NCI-H2227 treated with DMSO at 0.1 percent for 48 hours (cell line): Measurements from ENCODE around the gene BCL2L2.
"Not testable (repeated sequence)": the region's sequence is repeated elsewhere in the genome, so short reads cannot be mapped to it uniquely, and the experiment has no call there.

Experiments used
- DNase-seq: peaks from one replicate; lab custom pipeline; 2025; lab: John Stamatoyannopoulos, UW

BCL2L2 gene, protein sequence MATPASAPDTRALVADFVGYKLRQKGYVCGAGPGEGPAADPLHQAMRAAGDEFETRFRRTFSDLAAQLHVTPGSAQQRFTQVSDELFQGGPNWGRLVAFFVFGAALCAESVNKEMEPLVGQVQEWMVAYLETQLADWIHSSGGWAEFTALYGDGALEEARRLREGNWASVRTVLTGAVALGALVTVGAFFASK

DNA sequence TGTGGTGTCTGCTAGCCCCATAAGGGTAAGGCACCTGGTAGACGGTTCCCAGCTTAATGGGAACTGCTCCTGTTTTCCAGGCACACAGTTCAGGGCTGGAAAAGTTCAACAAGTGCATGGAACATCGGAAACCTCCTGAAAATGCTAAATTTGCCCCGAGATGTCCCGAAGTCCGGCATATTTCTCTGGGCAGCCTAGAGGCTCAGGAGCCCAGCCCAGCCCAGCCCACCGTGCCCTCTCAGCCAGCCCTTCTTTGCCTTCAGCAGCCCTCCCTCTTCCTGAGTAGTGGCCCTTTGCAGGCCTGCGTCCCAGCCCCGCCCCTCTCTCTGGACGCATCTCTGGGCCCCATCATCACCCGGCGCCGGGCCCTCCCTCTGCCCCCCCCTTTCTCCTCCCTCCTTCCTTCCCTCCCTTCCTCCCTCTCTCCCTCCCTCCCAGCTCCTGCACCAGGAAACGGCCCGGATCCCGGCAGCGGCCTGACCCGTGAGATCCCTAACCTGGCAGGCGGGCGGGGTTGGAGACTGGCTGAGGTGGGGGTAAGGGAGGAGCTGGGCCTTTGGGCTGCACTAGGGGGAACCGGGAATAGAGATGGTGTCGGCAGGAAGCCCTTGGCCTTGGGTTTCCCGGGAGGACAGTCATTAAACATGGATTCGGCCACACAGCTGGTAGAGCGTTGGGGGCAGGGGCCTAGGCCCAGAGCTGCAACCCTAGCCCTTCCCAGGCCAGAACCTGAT, at the start of gene BCL2L2:
Gene BCL2L2, plus strand, starts transcription at position 422 of the 734 bp plus-strand sequence. CDS start 935 bp downstream, outside the sequence.
- DNase-seq = peak; percentile 81

DNA sequence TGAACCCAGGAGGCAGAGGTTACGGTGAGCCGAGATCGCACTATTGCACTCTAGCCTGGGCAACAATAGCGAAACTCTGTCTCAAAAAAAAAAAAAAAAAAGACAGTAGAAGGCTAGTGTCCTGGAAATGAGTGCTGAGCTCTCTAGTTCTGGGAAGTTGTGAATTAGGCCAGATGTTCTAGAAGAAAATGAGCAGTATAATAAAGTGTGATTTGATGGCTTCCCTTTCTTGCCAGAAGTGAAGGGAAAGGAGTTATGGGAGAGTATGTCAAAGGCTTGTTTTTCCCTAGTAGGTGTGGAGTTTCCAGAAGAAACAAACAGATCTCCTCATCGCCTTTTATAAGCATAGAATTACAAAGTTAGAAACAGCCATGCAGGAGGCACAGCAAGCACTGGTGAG, 48.4 kb upstream of the BCL2L2 start:
- no peak for DNase-seq

DNA sequence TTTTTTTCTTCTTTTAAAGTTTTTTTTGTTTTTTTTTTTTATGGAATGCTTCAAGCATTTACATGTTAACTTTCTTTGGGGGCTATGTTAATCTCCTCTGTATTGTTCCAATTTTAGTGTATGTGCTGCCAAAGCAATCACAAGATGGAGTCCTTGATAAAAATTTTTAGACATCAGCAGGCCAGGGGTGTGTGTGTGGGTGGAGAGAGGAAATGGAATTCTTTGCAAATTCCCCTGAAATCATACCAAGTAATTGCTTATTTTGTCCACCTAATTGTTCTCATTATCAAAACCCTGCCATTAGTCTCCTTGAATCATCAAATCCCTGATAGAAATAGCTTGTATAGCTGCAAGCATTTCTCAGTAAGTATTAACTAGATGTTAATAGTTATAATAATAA, 47.2 kb upstream of the BCL2L2 start:
- DNase-seq = no peak

DNA sequence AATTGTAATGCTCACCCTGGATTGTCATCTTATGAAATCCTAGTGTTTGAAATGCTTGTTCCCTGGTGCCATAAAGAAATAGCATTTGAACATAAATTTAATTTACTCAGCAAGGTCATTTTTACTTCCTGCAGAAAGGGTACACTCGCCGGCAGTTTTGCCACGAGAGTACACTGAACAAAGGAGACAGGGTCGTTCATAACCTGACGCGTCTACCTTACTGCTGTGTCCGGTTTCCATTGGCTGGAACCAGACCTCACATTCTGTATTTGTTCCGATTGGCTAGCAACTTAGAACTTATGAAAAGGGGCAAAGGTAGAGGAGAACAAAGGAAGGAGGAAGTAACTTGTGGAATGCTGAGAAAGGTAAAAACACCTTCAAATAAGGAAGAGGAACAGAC, 45.8 kb upstream of the BCL2L2 start:
- not testable (repeated sequence) for DNase-seq

DNA sequence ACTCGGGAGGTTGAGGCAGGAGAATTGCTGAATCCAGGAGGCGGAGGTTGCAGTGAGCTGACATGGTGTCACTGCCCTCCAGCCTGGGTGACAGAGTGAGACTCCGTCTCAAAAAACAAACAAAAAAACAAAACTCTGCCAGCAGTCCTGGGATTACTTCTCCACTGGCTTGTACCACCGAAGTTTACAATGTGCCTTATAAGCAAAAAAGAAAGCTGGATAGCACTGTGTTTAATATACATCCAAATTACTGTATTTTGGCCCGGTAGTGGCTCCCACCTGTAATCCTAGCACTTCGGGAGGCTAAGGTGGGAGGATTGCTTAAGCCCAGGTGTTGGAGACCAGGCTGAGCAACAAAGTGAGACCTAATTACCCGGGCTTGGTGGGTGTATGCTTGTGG, 37.4 kb upstream of the BCL2L2 start:
- DNase-seq = no peak

DNA sequence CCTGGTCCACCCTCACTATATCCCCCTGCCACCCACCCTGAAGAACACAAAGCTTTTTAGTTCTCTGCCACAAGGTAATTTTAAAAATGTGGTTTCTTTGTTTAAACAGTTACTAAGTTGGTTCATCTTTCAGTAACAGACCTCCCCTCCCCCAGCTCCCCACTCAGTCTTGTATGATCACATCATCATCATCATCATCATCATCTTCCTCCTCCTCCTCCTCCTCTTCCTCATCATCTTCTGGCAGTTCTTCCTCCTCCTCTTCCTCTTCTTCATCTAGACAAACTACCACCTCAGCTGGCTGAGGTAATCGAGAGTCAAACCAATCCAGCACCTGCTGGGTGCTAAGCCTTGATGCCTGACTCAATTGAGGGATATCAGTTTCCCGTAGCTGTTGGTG, 31.2 kb upstream of the BCL2L2 start:
- DNase-seq = no peak

DNA sequence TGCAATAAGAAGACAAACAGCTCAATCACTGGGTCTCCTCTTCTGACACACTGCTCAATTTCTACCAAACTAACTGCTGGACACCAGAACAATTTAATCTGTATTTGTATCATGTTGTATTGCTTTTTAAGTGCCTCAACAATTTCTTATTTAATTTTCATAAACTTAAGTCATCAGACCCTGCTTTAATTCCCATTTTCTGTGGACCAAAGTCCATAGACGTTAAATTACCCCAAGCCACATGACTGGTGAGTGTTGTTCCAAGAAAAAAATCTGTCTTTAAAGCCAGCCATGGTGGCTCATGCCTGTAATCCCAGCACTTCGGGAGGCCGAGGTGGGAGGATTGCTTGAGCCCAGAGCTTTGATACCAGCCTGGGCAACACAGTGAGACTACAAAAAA, 29.4 kb upstream of the BCL2L2 start:
- no peak for DNase-seq

DNA sequence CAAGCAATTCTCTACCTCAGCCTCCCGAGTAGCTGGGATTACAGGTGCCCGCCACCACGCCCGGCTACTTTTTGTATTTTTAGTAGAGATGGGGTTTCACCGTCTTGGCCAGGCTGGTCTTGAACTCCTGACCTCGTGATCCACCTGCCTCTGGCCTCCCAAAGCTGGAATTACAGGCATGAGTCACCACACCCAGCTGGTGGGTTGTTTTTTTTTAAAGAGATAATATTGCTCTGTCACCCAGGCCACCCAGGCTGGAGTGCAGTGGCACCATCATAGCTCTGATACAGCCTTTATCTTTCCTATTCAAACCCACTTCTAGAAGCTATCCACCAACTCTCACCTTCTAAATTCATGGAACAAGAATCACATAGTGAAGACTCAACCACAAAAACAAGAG, 28.7 kb upstream of the BCL2L2 start:
- DNase-seq = not testable (repeated sequence)

DNA sequence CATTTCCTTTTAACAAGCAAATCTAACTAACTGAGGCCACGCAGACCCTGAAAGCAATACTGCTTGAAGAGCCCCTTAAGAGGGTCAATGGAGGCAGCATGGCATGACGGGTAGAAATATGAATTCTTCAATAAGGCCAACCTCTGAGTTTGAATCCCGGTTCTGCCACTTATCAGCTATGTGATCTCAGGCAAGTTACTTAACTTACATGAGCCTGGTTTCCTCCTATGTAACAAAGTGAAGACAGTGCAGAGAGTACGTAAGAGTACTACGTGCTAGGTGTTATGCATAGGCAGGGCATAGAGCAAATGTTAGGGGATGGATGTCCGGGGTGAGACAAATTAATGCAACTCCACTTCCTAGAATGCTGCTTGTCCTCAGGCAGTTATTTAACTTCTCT, 25.4 kb upstream of the BCL2L2 start:
- no peak for DNase-seq

DNA sequence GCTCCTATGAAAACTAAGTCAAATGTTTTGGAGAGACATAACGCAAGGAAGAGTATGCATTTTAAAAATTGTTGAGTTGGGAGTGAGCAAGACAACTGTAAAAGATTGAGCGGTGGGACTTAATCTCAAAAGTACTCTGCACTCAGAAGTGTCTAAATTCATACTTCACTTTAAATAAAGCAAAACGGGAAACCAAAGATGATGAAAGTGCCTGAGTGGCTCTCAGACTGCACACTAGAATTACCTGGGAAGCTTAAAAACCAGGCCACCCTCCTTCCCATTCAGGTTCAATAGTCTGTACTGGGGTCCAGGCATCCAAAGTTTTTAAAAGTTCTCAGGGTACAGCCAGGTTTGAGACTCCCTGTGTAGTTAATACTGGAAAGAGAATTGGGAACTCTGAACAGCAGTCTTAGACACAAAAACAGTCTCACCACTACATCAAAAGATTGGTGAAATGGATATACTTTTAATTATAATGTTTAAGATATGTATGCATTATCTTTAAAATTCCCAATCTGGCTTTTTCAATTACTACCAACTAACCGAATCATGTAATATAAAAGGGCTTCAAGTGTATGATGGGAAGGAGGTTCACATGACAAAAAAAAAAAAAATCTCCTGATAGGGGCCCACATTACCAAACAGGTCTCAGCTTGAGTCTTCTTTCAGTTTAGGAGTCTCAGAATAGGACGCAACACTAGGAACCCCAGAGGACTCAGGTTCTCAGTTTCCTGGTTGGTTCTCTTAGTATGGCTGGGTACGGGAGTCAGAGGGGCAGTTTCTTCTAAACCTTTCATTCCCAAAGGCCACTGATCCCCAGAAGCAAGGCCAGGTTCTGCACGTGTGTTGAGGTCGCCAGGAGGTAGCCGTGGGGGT, 21.7 kb upstream of the BCL2L2 start:
- no peak for DNase-seq

DNA sequence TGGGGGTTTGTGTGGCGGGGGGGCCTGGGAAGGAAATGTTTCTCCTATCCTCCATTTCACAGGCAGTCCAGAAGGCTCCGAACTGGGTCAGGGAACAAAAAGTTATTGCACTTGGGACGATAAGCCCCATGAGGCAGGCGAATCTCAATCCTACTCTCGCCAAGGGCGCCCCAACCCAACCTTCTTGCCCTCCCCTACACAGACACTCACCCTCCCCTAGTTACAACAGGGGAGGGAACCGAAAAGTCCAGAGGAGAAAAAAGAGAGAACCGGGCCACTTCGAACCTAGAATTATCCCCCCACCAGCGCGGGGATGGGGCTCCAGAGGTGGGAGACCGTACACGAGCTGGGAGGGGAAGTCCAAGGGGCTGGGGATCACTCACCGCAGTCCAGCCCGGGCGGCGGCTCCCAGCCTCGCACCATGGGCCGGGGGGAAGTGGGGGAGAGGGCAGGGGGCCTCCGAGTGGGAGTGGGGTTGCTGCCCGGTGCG, 21.1 kb upstream of the BCL2L2 start:
- DNase-seq = no peak

DNA sequence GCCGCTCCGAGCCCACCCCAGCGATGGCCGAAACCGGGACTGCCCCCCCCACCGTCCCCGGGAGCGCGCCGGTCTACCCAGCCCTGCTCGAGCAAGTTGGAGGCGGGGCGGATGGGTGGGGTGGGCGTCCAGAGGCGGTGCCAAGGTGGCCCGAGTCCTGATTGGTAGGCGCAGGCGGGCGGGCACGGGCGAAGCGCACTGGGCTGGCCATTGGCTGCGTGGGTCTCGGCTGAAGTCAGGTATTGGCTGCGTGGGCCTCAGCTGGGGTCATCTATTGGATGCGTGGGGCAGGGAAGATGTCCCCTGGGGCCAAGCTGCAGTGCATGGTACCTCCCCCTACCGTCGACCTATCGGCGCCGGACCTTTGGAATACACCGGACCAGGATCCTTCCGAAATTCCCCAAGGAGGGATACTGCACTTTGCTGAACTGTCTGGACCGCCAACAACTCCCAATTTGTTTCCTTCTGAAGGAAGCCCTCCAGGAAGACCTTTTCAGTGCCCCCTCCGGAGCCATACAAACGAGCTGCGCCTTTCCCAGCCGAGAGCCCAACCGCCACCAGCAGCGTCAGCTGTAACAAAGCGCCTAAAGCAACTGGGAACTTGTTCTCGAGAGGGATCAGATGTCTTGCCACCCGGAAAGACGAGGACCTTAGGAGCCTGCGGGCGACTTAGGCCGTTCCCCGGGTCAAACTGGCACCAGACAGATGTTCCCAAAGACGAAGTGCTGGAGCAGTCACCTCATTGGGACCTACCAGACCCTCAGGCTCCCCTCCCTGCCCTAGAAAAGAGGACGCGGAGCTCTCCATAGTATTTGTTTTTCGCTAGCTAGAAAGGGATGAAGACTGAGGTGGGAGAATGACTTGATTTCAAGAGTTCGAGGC, 20.4 kb upstream of the BCL2L2 start, which contains the start of gene HOMEZ:
Gene HOMEZ, minus strand, starts transcription at position 113 of the 882 bp plus-strand sequence. CDS start 180 bp downstream, outside the sequence.
- DNase-seq = peak; percentile 95

DNA sequence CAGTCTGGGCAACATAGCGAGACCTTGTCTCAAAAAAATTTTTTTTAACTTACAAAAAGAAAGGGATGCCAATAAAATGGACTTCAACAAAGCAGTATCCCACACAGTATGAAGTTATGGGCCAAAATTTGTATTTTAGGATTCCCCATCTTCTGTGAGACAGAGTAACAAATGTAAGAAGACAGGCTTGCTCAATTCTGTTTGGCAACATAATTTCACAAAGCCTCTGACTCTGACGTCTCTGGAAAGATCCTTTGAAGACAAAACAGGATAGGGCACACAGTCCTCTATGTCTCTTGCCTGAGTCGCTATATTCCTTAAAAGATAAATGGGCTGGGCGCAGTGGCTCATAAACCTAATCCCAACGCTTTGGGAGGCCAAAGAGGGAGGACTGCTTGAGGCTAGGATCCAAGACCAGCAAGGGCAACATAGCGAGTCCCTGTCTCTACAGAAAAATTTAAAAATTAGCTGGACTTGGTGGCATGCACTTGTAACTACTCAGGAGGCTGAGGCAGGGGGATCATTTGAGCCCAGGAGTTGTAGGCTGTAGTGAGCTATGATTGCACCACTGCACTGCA, 19.6 kb upstream of the BCL2L2 start:
- no peak for DNase-seq

DNA sequence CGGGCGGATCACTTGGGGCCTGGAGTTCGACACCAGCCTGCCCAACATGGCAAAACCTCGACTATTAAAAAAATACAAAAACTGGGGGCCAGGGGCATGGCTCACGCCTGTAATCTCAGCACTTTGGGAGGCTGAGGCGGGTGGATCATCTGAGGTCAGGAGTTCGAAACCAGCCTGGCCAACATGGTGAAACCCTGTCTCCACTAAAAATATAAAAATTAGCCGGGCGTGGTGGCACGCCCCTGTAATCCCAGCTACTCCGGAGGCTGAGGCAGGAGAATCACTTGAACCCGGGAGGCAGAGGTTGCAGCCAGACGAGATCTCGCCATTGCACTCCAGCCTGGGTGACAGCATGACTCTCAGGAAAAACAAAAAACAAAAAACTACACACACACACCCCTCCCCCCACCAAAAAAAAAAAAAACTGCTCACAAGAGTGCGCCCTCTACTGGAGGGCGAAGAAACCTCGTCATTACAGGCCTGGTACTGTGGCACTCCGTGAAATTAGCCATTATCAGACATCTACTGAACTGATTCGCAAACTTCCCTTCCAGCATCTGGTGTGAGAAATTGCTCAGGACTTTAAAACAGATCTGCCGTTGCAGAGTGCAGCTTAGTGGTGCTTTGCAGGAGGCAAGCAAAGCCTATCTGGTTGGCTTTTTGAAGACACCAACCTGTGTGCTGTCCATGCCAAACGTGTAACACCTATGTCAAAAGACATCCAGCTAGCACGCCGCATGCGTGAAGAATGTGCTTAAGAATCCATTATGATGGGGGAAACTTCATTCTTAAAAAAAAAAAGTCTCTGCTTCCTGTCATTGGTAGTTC, 11.7 kb upstream of the BCL2L2 start:
- peak; percentile 21 for DNase-seq

DNA sequence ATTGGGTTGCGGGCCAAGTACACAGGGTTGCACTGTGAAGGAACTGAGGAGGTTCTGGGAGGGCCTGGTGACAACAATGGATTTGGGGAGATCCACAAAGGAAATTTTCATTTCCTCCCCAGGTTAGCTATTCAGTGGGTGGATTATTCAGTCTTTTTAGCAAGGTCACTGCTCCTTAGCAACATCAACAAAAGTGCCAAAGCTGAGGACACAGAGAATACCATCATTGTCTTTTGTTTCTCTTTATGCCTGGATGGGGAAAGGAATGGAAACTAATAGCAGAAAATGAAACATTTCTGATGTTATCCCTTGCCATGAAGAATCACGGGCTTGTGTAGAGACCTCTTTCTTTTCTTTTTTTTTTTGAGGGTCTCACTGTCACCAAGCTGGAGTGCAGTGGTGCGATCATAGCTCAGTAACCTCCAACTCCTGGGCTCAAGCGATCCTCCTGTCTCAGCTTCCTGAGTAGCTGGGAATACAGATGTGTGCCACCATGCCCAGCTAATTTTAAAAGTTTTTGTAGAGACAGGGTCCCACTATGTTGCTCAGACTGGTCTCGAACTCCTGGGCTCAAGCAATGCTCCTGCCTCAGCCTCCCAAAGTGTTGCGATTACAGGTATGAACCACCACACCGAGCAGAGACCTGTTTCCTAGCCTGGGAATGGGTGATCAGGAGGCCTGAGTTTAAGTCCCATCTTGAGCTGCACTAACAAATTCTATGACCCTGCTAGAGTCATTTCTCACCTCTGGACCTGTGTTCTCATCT, 10.4 kb upstream of the BCL2L2 start:
- no peak for DNase-seq

DNA sequence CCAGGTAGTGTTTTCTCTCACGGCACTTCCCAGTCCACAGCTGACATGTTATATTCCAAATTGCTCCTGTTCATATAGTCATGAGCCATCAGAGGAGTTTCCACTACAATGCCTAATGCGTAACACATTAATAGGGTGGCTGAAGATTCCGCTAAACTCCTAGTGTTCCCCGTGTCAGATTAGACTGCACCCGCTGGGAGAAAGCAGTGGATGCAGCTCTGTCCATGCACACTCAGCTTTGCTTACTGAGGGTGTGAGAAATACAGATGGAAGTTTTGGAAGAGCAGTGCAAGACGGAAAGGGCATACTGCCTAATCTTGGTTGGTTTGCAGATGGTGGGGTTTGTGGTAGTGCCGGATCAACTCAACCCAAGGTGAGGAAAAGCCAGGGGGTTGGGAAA, 9.5 kb upstream of the BCL2L2 start:
- DNase-seq = no peak

DNA sequence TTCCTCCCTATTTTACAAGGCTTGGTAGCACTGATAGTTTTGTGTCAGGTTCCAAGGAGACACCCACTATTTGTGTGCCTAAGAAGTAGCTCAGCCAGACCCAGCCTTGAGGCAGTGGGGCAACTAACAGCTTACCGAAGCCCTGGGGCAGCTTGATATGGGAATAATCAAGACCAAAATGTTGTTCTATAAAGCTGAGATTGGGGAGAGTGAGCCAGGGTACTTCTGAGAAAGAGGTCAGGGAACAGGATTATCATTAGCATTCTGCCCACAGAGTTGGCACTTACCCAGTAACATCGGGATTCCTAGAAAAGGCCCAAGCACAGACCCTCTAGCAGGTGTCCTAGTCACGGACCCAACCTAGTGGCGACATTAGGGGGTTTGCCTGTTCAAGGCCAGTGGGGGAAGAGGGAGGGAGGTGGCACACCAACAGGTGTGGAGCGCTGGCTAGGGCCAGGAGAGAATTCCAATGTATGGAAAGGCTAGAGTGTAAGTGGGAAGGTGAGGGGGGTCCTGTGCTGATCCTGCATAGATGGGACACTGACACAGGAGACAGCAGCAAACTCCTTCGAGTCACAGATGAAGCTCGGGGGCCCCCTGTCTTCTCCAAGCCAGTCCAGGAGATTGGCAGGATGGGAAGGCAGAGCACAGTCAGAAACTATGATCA, 8.9 kb upstream of the BCL2L2 start:
- DNase-seq = no peak

DNA sequence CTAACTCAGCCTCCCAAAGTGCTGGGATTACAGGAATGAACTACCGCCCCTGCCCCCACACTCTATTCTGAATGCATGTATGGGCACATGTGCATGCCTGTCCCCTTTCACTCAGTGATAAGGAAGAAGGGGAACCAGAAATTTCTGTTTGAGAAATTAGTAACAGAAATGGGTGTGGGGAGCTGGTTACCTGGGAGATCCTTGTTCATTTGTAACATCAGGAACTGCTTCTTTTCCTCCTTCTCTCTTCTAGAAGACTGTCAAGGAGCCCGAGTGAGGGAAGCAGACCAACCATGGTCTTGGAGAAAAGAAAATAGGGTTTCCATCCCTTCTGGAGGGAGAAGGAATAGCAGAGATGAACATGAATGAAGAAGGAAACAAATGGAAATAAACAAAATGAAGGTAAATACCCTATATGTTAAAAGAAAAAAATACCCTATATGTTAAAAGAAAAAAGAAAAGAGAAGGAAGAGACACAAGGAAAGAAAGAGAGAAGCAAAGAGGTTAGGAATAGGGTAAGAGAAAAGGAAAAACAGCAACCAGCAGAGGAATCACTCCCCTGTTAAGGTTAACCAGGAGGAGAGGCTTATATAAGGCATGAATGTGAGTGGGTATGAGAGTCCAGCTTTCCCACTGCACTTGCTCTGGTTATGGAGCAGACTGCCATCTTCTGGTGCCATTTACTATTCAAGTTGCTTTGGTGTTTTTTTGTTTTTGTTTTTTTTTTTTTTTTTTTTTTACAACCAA, 7.2 kb upstream of the BCL2L2 start:
- DNase-seq = peak; percentile 29
